Left kidney (tissue), 8 donors: Measurements from ENCODE around the gene SOX3. TPM values are rescaled to one million over a fixed set of nuclear protein-coding genes. Genes with fewer than 3 reads are reported as not detected.

ENCODE experiments used
- DNase-seq: peaks from one replicate; pipeline ENCODE4 v3.0.0-alpha.2; 2013
- long read RNA-seq, 8 donors: transcript quantifications; one replicate each; lab custom pipeline, GENCODE V29; 2026
- polyA plus RNA-seq: library from polyadenylated mRNA; unstranded; fragments of 120-200 nt; gene quantifications from one replicate; pipeline ENCODE4 v1.2.1, GENCODE V29; 2013; ENCODE audit not compliant: insufficient read length

The SOX3 gene
- polyA plus RNA-seq: not detected
- long read RNA-seq, donor 1: 0 reads
- long read RNA-seq, donor 2: 0 reads
- long read RNA-seq, donor 3: 0 reads
- long read RNA-seq, donor 4: 0 reads
- long read RNA-seq, donor 5, partial matches to known transcripts: 0 of 1 reads
- long read RNA-seq, donor 5, other reads (novel, unspliced or antisense): 0 of 1 reads
- long read RNA-seq, donor 6: 0 reads
- long read RNA-seq, donor 7: 0 reads
- long read RNA-seq, donor 8: 0 reads

DNA sequence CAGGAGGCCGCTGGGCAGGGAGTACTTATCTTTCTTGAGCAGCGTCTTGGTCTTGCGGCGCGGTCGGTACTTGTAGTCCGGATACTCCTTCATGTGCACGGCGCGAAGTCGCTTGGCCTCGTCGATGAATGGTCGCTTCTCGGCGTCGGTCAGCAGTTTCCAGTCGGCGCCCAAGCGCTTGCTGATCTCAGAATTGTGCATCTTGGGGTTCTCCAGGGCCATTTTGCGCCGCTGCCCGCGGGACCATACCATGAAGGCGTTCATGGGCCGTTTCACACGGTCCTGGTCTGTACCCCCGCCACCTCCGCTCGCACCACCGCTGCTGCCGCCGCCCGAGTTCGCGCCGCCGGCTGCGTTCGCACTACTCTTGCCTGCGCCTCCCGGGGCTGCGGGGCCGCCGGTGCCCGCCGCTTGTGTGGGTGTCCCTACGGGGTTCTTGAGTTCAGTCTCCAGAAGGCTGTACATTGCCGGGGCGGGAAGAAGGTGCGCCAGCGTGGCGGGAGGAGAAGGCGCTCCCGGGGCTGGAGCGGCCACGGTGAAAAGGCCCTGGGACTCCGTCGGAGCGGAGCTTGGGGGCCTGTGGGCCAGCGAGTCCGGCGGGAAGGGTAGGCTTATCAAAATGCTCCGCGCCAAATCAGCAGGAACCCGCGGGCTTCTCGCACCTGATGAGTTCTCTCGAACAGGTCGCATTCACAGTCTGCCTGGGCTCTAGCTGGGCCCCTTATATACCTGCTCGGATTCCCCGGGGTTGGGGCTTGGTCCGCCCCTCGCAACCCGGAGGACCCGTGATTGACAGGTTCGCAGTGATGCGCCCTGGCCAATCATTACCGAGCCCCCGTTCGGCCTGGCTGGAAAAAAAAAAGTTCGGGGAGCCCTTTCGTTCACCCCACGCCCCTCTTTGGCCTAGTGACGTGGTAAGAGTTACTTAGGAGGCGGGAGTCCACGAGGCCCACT lies at the start of gene SOX3:
TSS of gene SOX3 (minus strand) at position 699 of the 954 bp plus-strand sequence. CDS start at position 690, 9 bp downstream.
- no peak for DNase-seq

DNA sequence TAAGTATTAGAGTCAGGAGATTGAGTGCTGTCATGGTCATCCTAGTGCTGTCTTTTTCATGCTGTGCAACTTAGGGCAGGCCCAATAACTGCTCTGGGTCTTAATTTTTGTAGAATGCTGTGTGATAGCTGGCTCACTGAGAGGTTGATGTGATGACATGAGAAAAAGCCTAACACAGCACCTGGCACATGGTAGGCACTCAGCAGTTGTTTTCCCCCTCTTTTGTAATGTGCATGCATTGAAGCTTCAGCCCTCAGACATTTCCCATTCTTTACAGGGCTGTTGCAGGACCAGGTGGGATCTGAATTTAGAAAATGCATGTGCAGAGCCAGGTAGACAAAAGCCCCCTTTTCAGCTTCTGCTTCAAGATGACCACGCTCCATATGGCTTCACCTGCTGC lies 44.1 kb upstream of the SOX3 start:
- no peak for DNase-seq

DNA sequence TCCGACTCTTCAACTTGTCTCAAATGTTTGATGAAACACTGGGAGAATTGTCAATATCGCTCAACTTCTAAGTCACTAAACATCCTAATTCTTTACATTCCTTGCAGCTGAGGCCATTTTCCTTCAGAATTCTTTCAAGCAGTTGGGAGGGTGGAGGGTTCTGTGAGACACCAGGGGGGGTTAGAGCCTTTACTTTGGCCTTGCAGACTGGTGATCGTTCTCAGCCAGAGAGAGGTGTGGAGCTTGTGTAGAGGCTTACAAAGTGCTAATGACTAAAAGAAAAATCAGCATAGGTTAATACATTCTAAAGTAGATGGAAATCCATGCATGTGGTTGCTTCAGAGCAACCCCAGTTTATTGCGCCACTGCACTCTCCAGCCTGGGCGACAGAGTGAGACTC lies 21.3 kb upstream of the SOX3 start:
- no peak for DNase-seq

DNA sequence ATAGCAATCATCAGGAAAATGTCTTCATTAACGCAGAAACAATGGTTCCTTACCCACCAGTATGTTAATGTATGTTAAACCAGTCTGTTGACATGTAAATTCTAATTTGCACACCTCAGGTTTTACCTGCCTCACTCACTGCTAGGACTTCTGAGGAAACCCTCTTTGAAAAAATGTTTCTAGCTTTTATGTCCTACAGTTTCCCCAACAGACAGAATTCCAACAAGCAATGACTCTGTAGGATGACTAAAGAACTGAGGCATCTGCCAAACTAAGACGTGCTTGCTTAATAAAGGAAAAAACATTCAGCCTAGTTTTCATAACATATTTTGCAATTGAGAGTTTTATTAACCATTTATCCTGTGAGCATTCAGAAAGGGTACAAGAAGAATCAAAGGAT lies 20.6 kb upstream of the SOX3 start:
- no peak for DNase-seq

DNA sequence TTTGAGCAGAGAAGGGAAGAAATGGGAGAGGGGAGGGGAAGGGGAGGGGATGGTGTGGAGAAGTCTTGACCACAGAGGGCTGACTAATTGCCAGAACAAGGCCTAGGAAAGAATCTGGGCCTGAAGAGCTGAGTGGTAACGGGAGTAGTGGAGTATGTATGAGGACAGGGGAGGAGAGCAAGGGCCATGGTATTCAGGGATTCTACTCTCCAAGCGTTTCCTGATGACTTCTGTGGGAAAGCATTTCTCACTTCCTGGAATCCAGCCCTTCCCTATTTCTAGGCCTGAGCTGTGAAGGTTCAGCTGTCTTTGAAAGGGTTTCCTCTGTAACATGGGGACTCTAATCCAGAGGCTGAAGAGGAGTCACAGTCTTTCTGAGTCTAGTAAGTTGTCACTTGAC lies 19.7 kb upstream of the SOX3 start:
- DNase-seq: no peak

DNA sequence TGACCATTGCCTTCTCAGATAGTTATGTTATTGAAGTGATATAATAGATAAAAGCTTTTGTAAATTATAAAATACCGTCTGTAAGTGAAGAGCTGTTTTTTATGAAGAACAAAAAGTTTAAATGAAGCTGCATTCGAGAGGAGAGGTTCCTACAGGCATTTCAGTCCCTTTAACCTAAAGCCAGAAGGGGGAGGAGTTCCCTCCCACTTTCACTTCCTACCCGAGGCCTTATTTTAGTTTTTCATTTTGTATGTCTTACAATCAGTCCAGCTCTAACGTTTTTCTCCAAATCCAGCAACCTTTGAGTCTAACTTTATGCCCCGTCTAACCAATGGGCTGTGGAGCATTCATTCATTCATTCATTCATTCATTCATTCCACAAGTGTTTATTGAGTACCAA lies 16.5 kb upstream of the SOX3 start:
- no peak for DNase-seq

DNA sequence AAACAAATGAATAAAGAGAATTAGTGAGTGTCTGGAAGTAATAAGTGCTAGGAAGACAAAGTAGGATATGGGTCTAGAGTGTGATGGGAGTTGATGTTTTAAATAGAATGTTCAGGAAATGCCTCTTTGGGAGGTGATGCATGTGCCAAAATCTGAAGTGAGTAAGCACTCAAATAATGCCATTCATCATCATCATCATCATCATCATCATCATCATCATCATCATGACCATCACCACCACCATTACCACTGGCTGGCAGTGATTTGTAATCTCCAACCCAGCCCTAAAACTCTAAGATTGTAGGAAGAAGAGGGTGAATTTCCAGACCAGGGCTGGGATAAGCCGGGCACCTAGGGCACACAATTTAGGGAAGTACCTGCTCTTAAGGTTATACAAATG lies 9.7 kb upstream of the SOX3 start:
- DNase-seq: no peak

DNA sequence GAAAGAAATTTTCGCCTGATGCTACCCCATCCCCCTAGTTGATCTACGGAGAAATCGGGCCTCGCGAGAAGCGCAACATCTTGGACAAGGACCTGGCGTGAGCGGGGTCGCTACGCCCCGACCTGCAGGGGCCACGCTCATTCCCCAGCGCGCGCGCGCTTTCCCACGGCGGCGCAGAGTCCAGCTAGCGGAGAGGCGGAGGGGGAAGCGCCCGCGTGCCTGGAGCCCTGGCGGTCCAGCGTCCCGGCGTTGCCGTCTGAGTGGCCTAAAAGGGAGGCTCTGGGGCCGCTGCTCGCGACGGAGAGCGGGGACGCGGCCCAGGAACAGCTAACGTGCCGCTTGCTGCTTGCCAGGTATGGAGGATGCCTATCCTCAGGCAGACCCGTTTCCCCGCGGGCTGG lies 6.0 kb upstream of the SOX3 start:
- no peak for DNase-seq

DNA sequence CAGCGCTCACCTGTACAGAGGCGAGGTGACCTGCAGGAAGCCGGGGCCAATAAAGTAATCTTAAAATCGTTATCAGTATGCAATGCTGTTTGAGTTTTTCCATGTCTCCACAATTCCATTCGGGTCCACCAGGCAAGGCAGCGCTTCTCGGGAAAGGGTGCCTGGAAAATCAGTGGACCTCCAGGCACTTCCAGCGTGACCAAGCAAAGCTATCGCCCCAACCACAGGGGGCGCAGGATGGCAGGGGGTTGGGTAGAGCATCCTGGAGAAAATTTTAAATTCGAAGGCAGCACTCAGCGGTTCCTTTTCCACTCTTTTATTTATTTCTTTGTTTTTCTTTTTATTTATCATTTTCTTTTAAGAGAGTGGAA lies 5.4 kb upstream of the SOX3 start:
- no peak for DNase-seq

DNA sequence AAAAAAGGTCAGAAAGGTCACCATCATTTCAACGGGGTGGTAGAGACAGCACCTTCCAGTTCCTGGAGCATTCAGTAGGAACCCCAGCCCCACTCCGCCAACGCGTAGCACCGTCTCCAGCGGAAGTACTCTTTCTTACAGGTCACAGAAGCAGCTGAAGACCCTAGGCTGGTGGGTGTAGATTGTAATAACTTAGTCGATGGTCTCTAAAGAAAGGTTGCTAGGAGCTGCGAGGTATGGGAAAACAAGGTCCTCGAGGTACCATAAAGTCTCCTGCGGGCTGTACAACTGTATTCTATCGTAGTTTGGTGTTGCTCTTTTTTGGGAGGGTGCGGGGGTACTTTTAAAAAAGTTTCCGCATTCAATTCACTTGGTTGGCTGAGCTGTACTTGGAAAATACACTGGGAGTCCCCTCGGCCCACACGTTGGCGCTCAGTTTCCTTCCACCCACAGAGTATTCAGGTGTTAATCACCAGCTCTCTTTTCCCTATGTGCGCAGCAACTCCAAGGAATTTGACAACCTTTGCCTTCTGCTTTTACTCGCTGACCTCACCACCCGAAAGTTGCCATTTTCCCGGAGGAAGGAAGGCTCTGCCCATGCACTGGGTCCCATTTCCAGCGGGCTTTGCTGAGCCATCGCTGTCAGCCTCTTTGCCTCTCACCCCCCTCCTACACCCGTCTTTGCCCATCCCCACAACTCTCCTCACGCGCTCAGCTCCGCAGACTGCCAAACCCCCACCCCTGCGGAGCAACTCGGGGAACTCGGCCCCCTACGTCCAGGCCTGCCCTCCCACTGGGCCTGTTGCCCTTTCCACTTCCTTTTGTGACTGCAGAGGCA lies 4.8 kb upstream of the SOX3 start:
- no peak for DNase-seq

DNA sequence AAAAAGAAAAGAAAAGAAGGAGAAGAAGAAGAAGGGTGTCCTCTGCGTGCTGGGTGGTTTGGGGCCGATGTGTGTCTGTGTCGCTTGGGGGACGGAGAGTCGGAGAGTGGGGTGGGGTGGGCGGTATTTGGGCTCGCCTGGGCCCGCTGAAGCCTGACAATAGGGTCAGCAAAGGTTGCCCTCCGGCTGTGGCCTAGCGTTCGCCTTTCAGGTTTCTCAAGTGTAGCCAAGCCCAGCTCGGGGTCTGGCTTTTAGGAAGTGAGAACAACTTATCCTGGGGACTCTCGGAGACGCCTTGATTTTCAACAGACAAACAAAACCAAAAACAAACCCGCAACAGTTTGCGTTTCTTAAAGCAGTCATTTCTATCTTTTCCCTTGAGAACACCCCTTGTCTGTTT lies 4.1 kb upstream of the SOX3 start:
- no peak for DNase-seq

DNA sequence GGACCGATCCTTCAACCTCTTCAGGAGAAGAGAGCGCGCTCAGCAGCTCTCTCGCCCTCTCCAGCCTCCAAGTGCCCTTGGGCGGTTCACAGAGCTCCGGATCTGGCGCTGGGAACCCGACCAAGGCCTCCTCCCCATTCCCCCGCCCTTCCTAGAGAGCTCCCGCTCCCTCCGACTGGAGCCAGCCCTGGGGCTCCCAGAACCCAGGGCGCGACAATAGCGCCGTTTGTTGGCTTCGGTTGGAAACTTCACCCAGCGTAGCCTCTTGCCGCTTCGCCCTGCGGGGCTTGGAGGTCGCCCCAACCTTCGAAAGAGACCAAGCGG lies 3.1 kb upstream of the SOX3 start:
- no peak for DNase-seq

DNA sequence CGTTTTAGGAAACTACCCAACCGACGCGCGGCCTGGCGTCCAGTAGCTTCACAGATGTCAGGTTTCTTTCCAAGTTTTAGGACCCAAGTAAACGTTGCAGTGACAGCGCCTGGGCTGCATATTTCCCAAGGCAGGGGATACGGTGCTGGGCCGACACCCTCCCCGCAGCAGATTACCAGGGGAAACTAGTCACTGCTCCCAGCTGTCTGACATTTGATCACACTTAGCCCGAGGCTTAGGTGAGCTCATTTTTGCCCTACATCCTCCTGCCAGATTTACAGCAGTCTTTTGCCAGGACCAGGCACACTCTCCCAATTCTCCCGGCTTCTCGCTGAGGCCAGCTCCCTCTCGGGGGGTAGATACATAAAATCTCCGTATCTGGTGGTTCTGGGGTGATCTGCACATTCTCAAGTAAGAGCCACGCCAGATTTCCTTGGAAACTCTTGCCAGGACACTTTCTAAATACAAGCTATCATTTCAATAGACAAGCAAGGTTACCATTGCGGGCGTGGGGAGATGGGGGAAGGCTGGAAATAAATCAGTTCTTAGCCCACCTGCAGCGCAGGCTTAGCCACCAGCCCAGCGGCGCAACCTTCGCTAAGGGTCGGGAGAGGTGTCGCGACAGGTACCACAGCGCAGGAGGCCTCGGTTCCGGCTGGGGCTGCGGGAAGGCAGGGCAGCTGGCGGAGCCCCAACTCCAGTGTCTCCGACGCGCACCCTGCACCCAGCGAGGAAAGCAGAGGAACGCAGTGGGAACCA lies 2.5 kb upstream of the SOX3 start:
- no peak for DNase-seq

DNA sequence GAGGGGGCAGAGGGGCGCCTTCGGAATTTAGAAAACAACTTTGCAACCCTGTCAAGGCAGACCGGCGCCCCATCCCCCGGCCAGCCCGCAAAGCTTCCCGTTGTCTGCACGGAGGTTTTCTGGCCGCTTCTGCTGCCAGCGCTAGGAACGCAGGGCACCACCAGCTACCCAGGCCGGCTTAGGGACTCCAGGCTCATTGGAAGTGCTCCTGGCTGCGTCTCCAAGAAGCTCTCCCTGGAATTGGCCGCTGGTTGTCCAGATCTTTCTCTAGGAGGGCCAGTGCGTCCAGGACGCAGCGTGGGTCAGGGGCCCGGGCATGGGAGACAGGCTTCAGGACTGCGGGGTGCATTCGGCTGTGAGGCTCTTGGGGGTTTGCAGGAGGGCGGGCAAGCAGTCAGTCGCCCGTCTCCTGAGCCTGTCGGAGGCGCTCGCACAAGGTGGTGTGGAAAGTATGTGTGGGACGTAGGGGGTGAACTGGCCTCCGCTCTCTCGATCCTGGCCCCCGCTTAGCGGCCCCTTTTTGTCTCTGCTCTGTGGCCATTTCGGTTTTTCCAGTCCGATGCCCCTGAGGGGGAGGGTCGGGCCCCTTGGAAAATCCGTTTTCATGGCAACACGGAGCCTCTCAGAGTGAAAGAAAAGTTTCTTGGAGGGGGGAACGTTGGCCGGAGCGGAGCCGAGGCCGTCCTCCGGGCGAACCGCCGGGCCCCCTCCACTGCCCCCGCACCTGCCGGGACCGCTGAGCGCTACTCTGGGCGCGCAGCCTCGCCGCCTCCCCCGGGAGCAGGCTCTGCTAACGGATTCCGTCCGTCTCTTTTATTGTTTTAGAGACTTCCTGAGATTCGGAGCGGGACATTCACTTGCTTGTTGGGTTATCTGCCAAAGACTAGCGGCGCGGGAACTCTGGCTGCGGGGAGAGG lies 810 bp upstream of the SOX3 start:
- no peak for DNase-seq

DNA sequence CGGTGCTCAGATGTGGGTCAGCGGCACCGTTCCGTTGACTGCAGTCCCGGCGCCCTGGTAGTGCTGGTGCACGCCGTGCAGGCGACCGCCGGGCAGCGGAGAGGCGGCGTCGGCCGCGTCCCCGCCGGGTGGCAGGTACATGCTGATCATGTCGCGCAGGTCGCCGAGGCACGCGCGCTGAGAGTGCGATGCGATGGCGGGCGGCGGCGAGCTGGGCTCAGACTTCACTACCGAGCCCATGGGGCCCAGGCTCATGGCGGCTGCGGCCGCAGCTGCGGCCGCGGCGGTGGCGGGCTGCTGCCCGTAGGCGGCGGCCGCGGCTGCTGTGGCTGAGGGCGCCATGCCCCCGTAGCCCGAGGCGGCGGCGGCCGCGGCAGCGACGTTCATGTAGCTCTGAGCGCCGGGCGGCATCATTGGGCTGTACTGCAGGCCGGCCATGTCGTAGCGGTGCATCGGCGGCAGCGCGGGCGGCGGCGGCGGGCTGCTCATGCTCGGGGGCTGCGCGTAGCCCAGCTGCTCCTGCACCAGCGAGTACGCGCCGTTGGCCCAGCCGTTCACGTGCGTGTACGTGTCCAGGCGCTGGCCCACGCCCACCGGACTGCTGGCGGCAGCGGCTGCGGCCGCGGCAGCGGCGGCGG lies 1.0 kb downstream of the SOX3 start:
- DNase-seq: no peak

DNA sequence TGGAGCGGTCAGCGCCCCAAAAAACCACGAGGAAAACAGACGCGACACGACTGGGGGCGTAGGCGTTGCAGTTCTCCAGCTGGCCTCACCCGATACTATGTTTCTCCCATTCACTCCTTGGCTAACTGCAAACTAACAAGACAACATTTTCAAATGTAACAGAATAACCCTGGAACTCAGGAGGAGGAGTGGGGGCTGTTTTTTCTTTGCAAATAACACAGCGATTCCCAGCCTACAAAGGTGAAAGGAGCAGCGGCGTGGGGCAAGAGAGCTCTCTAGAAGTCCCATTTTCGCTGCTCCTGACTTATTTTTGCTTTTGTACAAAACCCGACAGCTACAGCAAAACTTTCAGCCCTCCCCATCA lies 1.6 kb downstream of the SOX3 start:
- DNase-seq: no peak

DNA sequence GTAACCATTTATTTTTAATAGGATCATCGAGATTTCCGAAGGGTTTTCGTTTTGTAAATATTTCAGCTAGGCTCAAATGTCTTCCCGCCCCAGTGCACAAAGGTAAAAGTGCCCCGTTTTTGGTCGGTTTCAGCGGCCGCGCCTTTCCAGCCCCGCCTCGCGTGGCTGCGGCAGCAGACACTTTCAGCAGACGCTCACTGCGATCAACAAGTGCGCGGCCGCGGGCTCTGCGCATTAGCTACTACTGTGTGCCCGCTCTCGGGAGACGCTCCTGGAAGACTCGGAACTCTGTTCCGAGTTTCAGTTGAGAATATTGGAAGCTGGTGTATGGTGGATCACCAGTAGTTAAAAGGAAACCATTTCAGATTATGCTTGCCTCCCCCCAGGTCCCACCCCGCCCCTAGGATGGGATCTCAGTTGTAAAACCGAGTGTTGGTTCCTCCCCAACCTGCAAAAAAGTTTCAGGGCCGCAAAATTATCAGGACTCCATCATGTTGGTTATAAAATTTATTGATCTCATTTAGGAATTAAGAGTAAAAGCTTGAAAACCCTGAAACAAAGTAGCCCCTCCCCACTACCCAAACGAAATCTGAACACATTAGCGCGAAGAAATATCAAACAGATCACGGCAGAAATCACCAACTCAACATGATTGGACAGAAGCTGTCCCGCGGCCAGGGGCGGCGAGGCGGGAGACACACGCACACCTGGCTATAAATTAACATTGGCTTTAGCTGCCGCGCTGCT lies 2.2 kb downstream of the SOX3 start:
- no peak for DNase-seq

DNA sequence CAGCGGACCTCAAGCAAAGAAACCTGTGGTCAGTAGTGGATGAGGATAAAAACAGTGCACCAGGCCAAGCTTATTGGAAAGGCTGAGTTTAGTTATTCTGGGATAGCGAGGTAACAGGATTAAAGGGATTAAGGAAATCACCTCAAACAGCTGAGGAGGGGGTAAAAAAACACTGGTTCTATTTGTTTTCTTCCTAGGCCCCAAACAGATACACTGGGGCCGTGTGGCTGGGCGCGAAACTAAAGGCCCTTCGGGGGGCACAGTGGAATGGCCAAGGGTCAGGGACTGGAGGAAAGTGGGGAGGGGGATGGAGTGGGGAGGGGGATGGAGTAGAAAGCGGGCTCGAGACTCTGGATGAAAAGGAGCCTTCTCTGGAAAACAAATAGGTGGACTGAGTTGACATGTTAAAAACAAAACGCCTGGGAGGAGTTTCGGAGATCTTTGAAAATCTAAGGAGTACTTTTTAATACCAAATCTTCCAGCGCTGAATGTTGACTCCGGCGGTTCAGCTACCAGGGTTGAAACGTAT lies 2.9 kb downstream of the SOX3 start:
- DNase-seq: no peak

DNA sequence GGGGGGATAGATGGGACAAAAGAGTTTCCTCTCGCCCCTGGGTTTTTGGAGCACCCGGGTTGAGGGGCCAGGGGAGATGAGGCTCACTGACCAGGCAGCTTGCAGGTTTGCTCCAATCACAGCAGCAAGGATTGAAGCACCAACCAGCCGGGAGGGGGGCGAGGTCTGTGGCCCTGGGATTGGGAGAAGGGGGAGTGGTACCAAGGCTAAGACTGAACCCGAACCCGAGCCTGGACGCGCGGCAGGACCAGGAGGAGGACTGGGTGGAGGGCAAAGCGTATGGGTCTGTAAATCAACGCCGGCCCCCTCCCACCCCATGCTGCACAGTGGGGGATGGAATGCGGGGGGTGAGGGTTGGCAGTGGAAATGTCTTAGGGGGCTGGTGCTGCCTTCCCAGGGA lies 3.5 kb downstream of the SOX3 start:
- DNase-seq: no peak

DNA sequence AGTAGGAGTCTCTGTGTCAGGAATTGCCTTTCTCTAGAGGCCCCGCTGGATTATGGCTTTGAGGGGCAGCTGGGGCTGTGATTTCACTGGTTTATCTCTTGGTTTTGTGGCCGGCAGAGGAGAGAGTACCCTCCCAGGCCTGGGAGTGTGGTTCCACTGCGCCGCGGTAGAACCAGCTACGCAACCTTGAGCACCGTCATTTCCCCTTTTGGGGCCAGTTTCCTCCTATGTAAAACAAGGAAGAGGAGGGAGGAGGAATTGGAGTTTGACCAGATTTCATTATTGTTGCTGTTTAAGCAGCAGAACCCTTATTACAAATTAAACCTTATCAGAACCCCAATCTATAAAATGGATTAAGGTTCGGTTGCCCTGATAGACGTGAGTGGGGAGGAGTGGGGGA lies 4.4 kb downstream of the SOX3 start:
- DNase-seq: no peak
